Hippocampal formation (tissue), 2 donors: ENCODE results near the gene MMP20.

Experiments
- DNase-seq, 2 donors: peaks; one replicate each; lab custom pipeline; 2025; lab: John Stamatoyannopoulos, UW

Gene MMP20

GRCh38 chr11:102559839-102560238, 65.3 kb downstream of the MMP20 start:
- no peak for DNase-seq

DNA sequence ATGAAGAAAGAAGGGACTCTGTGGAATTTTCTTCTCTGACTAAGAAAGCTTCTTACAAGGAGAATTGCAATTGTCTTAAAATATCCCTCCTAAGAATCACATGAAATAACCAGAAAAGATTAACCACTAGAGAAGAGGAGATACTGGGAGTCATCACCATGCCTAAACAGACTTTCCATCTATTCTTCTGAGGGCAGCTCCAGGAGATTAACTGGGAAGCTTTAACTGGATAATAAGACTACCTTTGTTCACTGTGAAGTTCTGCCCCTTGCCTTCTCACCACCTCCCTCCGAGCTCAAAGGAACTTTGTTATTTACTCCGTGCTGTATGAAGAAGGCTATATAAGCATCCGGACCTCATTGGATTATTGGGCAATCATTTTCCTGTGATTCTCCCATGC, 70.0 kb downstream of the MMP20 start:
- no peak for DNase-seq

DNA sequence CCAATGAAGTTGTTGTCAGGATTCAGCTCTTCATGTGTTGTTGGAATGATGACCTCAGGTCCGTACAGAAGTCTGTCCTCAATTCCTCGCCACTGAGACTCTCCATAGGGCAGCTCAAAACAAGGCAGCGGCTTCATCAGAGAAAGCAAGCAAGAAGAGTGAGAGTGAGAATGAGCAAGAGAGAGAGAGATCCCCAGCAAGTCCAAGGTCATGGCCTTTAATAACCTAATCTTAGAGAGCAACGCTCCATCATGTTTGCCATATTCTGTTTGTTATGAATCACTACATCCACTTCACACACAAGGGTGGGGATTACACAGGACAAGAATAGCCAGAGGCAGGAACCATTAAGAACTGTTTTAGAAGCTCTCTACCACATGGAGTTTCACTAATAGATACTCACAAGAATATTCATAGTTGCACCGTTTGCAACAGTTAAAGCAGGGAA, 71.3 kb downstream of the MMP20 start:
- DNase-seq: no peak

GRCh38 chr11:102552447-102553194, 72.5 kb downstream of the MMP20 start:
- DNase-seq: no peak

GRCh38 chr11:102552020-102552419, 73.1 kb downstream of the MMP20 start:
- no peak for DNase-seq

- DNase-seq: no peak
Observed at GRCh38 chr11:102551169-102551781, 73.9 kb downstream of the MMP20 start.

- no peak for DNase-seq
Observed at GRCh38 chr11:102546923-102547471, 78.1 kb downstream of the MMP20 start.

GRCh38 chr11:102546427-102546826, 78.7 kb downstream of the MMP20 start:
- no peak for DNase-seq

- no peak for DNase-seq
Observed at GRCh38 chr11:102545701-102546100, 79.4 kb downstream of the MMP20 start.

GRCh38 chr11:102544594-102544993, 80.5 kb downstream of the MMP20 start:
- no peak for DNase-seq

DNA sequence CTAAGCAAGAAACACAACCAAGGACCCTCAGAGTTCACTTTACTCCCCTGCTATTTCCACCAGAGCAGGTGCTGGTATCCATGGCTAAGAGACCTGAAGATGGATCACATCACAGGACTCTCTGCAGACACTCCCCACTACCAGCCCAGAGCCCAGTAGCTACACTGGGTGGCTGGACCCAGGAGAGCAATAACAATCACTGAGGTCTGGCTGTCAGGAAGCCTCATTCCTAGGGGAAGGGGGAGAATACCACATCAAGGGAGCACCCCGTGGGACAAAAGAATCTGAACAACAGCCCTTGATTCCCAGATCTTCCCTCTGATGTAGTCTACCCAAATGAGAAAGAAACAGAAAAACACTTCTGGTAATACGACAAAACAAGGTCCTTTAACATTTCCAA, 85.6 kb downstream of the MMP20 start:
- no peak for DNase-seq

DNA sequence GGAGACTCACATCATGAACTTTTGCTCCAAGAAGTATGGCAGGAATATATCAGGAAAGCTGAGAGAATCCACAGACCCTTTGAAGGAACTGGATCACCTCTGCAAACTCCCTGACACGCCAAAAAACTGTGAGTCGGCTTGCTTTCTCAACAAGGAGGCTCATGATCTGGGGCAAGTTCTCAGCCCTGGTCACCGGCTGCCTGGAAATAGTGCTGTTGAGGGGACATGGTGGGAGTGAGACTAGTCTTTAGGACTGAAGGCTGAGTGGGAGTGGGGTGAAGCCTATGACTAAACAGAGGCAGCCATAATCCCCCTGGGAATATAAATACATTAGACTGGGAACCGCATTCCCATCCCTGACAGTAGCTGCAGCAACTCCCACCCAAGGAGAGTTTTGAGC, 86.2 kb downstream of the MMP20 start:
- DNase-seq: no peak

- no peak for DNase-seq
Observed at GRCh38 chr11:102534261-102534872, 90.8 kb downstream of the MMP20 start.

GRCh38 chr11:102530558-102530957, 94.6 kb downstream of the MMP20 start, which contains the start of gene MMP7:
TSS of gene MMP7 (minus strand) at chr11:102530747. CDS start at chr11:102530700, 47 bp downstream.
- no peak for DNase-seq

- DNase-seq: no peak
Observed at GRCh38 chr11:102528618-102529017, 96.5 kb downstream of the MMP20 start.

DNA sequence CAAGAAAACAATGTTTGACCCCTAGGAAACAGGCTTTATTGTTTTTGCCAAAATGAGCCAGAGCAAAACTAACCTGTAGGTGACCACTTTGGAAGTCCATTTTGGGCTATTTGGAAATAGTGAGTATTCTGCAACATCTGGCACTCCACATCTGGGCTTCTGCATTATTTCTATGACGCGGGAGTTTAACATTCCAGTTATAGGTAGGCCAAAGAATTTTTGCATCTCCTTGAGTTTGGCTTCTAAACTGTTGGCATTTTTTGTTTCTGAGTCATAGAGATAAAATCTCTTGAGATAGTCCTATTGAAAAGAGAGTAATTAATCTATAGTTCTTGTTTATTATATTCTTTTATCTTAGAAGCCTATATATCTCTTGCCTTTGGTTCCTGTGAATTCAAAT, 97.4 kb downstream of the MMP20 start:
- DNase-seq: no peak

- DNase-seq: no peak
Observed at GRCh38 chr11:102527041-102527440, 98.1 kb downstream of the MMP20 start.
